ENCODE data around the gene COPB1. TPM values are rescaled to one million over a fixed set of nuclear protein-coding genes. Genes with fewer than 3 reads are reported as not detected.

The COPB1 gene
- total and polyA plus RNA-seq, 4 donors, result 73.1 to 167 (median 116) TPM

DNA sequence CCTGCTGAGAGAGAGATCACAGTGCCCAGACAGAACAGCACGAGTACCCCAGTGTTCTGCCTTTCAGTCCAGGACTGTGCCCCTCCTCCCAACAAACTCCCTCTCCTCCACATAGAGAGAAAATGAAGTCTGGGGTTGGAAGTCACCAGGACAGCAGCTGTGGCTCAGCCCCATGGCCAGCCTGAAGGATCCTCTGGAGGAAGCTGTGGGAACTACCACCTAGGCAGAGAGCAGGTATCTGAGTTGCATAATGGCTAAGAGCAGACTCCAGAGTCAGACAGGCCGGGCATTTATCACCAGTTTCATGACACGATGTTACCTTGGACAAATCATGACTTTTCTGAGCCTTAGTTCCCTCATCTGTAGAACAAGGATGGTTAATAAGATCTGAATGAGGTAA lies 79.4 kb downstream of the COPB1 start:
- Histone ChIP-seq H3K4me3 (ENCODE audit: low read depth, low read length) (no peak overlapping the region), H3K4me1 (ENCODE audit: control insufficient read depth, insufficient read depth, low read length) (peaks cover 12% of the 10 kb centered on the region), H3K36me3 (ENCODE audit: control insufficient read depth, insufficient read depth, low read length) (no peaks in the 10 kb centered on the region), H3K27ac (ENCODE audit: low read depth, low read length) (no peak overlapping the region), H3K9me3 (ENCODE audit: control insufficient read depth, insufficient read depth, low read length) (no peaks in the 10 kb centered on the region), H3K27me3 (ENCODE audit: control insufficient read depth, insufficient read depth, low read length) (no peaks in the 10 kb centered on the region)
- no peak for DNase-seq (ENCODE audit: low read depth in 4 of 6, low spot score in 6 of 6)
- WGBS (ENCODE audit: insufficient coverage), result 100% methylated on average over 2 of the region's 3 CpGs

DNA sequence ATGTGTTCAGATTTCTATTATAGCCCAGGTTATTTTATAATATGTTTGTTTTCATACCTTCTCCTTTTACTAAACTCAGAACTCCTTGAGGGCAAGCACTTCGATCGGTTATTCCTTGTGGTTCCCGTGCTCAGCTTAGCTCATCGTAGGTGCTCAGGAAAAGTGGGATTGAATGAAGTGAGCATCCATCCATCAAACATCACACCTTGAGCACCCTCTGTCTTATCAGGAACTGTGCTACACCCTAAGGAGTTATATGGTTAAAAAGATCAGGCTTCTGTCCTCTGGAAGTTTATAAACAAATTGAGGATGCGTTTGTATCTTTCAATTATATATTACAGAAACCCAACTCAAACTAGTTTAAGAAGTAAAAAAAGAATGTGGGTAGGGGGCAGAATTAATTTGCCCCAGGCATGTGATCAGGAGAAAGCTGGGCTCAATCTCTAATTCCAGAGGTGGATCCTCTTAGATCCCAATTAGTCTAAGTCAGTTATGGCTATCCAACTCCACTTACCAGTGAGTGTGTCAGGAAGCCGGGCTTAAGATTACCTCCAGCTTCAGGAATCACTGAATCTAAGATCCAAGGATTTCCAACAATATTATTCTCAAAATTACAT lies 80.7 kb downstream of the COPB1 start:
- Histone ChIP-seq H3K4me1 (ENCODE audit: control insufficient read depth, insufficient read depth, low read length) (peaks cover 12% of the 10 kb centered on the region), H3K4me3 (ENCODE audit: low read depth, low read length) (no peak overlapping the region), H3K27me3 (ENCODE audit: control insufficient read depth, insufficient read depth, low read length) (no peaks in the 10 kb centered on the region), H3K36me3 (ENCODE audit: control insufficient read depth, insufficient read depth, low read length) (no peaks in the 10 kb centered on the region), H3K27ac (ENCODE audit: low read depth, low read length) (no peak overlapping the region), H3K9me3 (ENCODE audit: control insufficient read depth, insufficient read depth, low read length) (no peaks in the 10 kb centered on the region)
- WGBS (ENCODE audit: insufficient coverage), result 86% methylated on average over 1 of the region's 6 CpGs
- no peak for DNase-seq (ENCODE audit: low read depth in 4 of 6, low spot score in 6 of 6)

DNA sequence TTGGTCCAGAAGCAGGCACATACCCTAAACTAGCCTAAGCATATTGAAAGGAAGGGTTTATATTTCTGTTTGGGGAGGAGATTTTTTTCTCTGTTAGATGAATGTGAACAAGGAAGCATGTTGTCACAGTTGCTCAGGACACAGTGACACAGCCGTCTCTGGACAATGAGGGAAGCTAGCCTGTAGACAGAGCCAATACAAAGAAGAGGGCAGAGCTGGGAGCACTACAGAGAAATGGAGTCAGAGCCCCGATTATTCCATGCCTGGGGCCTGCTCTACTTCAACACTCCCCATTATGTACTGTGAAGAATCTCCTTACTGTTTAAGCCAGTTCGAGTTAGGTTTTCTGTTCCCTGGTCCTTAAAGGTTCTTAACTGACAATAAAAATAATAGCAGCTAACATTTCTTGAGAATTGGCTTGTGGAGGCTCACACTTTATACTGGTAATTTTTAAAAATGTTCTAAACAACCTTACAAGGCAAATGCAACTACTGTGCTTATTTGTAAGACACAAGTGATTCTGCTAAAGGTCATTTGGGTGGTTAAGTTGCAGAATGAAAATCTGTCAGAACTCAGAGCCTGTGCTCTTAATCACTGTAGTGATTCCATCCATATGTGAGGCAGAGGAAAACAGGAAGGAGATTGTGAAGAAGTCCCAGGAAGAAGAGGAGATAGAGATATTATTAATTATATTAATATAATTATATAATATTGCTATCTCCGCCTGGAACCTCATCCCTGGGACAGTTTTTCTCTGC lies 81.8 kb downstream of the COPB1 start:
- peak in 2 of 6 donors; percentile 22 to 47 for DNase-seq (ENCODE audit: low read depth in 4 of 6, low spot score in 6 of 6)
- no peaks in the 10 kb centered on the region for H3K36me3 ChIP-seq (ENCODE audit: control insufficient read depth, insufficient read depth, low read length)
- no peaks in the 10 kb centered on the region for H3K9me3 ChIP-seq (ENCODE audit: control insufficient read depth, insufficient read depth, low read length)
- H3K27me3 ChIP-seq (ENCODE audit: control insufficient read depth, insufficient read depth, low read length), result no peaks in the 10 kb centered on the region
- WGBS (ENCODE audit: insufficient coverage), result no CpG with 5 or more reads among the region's 4 CpGs
- no peak overlapping the region for H3K27ac ChIP-seq (ENCODE audit: low read depth, low read length)
- peaks cover 11% of the 10 kb centered on the region for H3K4me1 ChIP-seq (ENCODE audit: control insufficient read depth, insufficient read depth, low read length)
- H3K4me3 ChIP-seq (ENCODE audit: low read depth, low read length), result no peak overlapping the region

DNA sequence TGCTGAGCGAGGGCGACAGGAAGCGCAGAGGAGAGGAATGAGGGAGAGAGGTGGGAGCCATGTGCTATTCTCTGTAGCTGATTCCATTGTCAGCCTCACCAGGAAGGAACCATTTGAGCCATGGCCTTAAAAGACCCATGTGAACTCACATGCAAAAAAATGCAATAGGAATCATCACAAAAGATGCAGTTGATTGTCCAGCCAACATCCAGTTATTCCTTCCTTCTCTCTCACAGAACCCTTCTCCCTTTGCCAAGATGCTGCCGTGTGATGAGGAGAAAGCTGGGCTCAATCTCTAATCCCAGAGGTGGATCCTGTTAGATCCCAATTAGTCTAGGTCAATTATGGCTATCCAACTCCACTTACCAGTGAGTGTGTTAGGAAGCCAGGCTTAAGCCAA lies 82.4 kb downstream of the COPB1 start:
- no peak overlapping the region for H3K27ac ChIP-seq (ENCODE audit: low read depth, low read length)
- H3K4me1 ChIP-seq (ENCODE audit: control insufficient read depth, insufficient read depth, low read length), result peaks cover 5% of the 10 kb centered on the region
- WGBS (ENCODE audit: insufficient coverage), result 100% methylated on average over 3 of the region's 4 CpGs

DNA sequence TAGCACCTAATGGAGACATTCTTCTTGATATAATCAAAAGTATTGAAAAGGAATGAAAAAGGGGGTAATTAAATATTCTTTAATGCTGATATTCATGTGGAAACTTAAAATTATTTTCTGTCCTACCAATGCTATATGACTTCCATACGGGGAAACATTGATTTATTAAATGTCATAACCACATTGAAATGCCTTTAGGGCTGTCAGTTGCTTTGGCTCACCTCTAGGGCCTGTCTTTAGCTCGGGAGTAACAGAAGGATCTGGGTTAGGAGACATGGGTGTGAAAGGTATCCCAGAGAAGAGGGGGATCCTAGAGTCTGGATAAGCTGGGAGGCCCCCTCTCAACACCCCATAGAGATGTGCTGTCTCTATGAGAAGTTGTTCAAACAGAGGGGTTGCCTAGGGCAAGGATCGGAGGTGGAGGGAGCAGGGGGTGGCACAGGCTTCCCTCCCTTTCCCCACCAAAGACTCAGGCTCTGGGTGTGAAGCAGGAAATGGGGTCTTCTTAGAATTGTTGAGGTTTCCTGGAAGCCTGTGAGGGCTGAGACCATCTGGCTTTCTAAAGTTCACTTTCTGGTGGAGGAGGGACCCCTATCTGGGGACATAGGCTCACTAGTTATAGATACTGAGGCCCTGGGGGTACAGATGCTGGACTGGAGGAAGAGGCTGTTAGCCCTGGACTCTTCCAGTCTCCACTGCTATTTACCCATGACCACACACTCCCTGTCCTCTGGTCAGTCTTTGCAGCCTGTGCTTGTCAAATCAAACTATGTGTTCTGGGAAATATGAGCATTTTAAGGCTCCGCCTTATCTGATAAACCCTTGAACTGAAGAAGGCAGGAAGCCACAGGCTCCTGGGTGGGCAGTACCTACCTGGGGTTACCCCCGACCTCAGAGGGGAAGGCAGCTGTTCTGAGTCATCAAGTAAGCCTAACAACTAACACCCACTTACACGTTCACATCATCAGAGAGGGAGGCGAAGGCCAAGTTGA lies 84.8 kb downstream of the COPB1 start:
- no peak for DNase-seq (ENCODE audit: low read depth in 4 of 6, low spot score in 6 of 6)
- Histone ChIP-seq H3K4me3 (ENCODE audit: low read depth, low read length) (no peak overlapping the region), H3K4me1 (ENCODE audit: control insufficient read depth, insufficient read depth, low read length) (no peaks in the 10 kb centered on the region), H3K9me3 (ENCODE audit: control insufficient read depth, insufficient read depth, low read length) (no peaks in the 10 kb centered on the region), H3K36me3 (ENCODE audit: control insufficient read depth, insufficient read depth, low read length) (no peaks in the 10 kb centered on the region), H3K27me3 (ENCODE audit: control insufficient read depth, insufficient read depth, low read length) (no peaks in the 10 kb centered on the region), H3K27ac (ENCODE audit: low read depth, low read length) (no peak overlapping the region)
- WGBS (ENCODE audit: insufficient coverage), result 67% methylated on average over 3 of the region's 7 CpGs

More for the DNA sequence above, 82.4 kb downstream of the COPB1 start:
- DNase-seq (ENCODE audit: low read depth in 4 of 6, low spot score in 6 of 6), result no peak
- H3K4me3 ChIP-seq (ENCODE audit: low read depth, low read length), result no peak overlapping the region
- H3K27me3 ChIP-seq (ENCODE audit: control insufficient read depth, insufficient read depth, low read length), result no peaks in the 10 kb centered on the region
- no peaks in the 10 kb centered on the region for H3K36me3 ChIP-seq (ENCODE audit: control insufficient read depth, insufficient read depth, low read length)
- H3K9me3 ChIP-seq (ENCODE audit: control insufficient read depth, insufficient read depth, low read length), result no peaks in the 10 kb centered on the region

DNA sequence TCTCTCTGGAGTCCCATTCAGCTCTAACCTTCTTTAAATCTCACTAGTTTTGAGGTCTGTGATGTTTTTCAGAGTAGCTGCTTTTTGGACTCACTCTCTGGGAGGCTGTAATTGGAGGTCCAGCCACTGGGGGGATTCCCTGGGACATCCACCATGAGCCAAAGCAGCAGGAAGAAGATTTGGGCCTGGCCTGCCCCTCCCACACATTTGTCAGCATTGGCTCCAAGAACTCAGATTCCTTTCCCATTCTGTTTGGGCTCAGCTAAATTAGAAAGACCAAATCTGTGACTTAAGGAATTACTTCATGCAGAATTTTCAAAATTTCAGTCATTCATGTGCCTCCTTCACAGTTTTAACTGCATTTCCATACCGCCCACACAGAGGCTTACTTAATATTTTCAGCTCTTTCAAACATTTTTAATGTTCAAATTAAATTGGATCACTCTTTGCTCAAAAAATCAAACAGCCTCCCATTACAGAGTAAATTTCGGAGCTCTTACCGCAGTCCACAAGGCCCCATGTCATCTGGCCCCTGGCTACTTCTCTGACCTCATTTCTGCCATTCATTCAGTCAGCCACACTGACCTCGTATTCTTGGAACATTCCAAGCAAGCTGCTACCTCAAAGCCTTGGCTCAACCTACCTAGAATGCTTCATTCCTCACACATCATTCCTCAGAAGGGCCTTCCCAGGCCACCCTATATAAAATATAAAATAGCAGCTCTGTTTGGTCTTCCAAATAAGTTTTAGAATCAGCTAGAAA lies 86.1 kb downstream of the COPB1 start:
- H3K36me3 ChIP-seq (ENCODE audit: control insufficient read depth, insufficient read depth, low read length), result no peaks in the 10 kb centered on the region
- no peaks in the 10 kb centered on the region for H3K27me3 ChIP-seq (ENCODE audit: control insufficient read depth, insufficient read depth, low read length)
- peak in 1 of 6 donors; percentile 11 for DNase-seq (ENCODE audit: low read depth in 4 of 6, low spot score in 6 of 6)
- no peak overlapping the region for H3K4me3 ChIP-seq (ENCODE audit: low read depth, low read length)
- H3K4me1 ChIP-seq (ENCODE audit: control insufficient read depth, insufficient read depth, low read length), result no peaks in the 10 kb centered on the region
- no peak overlapping the region for H3K27ac ChIP-seq (ENCODE audit: low read depth, low read length)
- 86% methylated on average over 4 of the region's 4 CpGs for WGBS (ENCODE audit: insufficient coverage)
- no peaks in the 10 kb centered on the region for H3K9me3 ChIP-seq (ENCODE audit: control insufficient read depth, insufficient read depth, low read length)

DNA sequence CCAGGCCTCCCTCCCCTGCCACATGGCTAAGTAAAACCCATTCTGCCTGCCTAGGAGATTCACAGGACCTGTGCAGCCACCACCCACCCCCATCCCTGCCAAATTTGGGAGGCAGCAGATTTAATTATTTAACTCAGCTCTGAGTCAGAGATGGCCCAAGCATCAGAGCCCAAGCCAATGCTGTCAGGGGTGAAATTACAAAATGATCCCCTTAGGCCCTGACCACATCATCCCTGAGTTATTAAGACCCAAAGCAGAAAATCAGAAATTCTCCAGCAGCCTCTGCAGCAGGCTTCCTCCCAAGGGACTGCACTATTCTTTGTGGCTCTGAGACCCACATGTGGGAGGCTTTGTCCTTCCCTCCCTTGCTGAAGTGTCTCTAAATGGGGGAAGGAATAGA lies 87.8 kb downstream of the COPB1 start:
- Histone ChIP-seq H3K27ac (ENCODE audit: low read depth, low read length) (no peak overlapping the region), H3K4me1 (ENCODE audit: control insufficient read depth, insufficient read depth, low read length) (no peaks in the 10 kb centered on the region), H3K9me3 (ENCODE audit: control insufficient read depth, insufficient read depth, low read length) (no peaks in the 10 kb centered on the region), H3K4me3 (ENCODE audit: low read depth, low read length) (no peak overlapping the region), H3K36me3 (ENCODE audit: control insufficient read depth, insufficient read depth, low read length) (no peaks in the 10 kb centered on the region), H3K27me3 (ENCODE audit: control insufficient read depth, insufficient read depth, low read length) (no peaks in the 10 kb centered on the region)
- no peak for DNase-seq (ENCODE audit: low read depth in 4 of 6, low spot score in 6 of 6)

DNA sequence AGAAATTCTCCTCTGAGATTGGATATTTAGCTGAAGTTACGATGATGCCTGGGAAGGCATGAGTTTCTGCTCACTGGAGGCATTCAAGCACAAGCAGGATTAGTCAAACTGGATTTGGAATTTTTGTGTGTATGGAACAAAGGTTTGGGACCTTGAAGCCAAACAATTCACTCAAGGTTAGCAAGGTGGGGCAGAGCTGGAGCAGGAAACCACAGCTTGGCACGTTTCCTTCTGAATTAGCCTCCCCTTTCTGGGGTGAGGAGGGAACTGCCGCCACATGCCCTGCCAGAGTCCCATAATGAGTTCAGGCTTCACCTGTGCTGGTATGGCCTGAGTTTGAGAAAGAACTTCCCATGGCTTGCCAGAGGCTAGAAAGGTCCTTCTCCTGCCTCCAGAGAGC lies 89.7 kb downstream of the COPB1 start:
- 100% methylated on average over 1 of the region's 3 CpGs for WGBS (ENCODE audit: insufficient coverage)
- H3K4me1 ChIP-seq (ENCODE audit: control insufficient read depth, insufficient read depth, low read length), result no peaks in the 10 kb centered on the region
- no peak for DNase-seq (ENCODE audit: low read depth in 4 of 6, low spot score in 6 of 6)

DNA sequence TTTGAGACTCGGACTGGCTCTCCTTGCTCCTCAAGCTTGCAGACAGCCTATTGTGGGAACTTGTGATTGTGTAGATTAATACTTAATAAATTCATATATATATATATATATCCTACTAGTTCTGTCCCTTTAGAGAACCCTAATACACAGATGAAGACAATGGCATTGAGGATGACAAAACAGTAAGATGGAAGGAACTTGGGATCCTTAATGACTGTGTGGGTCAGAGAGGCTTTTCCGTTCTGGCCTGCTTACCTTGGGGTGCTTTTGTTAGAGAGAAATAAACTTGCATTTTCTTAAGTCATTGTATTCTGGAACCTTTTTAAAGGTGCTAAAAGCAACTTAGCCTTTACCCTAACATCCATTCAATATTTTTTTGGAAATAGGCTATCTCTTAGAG lies 91.0 kb downstream of the COPB1 start:
- H3K36me3 ChIP-seq (ENCODE audit: control insufficient read depth, insufficient read depth, low read length), result no peaks in the 10 kb centered on the region
- no peak for DNase-seq (ENCODE audit: low read depth in 4 of 6, low spot score in 6 of 6)
- H3K27ac ChIP-seq (ENCODE audit: low read depth, low read length), result no peak overlapping the region
- H3K9me3 ChIP-seq (ENCODE audit: control insufficient read depth, insufficient read depth, low read length), result no peaks in the 10 kb centered on the region
- no peak overlapping the region for H3K4me3 ChIP-seq (ENCODE audit: low read depth, low read length)
- H3K4me1 ChIP-seq (ENCODE audit: control insufficient read depth, insufficient read depth, low read length), result no peaks in the 10 kb centered on the region
- no CpG with 5 or more reads among the region's 2 CpGs for WGBS (ENCODE audit: insufficient coverage)
- H3K27me3 ChIP-seq (ENCODE audit: control insufficient read depth, insufficient read depth, low read length), result no peaks in the 10 kb centered on the region

More for the DNA sequence above, 89.7 kb downstream of the COPB1 start:
- H3K27ac ChIP-seq (ENCODE audit: low read depth, low read length), result no peak overlapping the region
- H3K36me3 ChIP-seq (ENCODE audit: control insufficient read depth, insufficient read depth, low read length), result no peaks in the 10 kb centered on the region
- no peak overlapping the region for H3K4me3 ChIP-seq (ENCODE audit: low read depth, low read length)
- no peaks in the 10 kb centered on the region for H3K9me3 ChIP-seq (ENCODE audit: control insufficient read depth, insufficient read depth, low read length)
- H3K27me3 ChIP-seq (ENCODE audit: control insufficient read depth, insufficient read depth, low read length), result no peaks in the 10 kb centered on the region
